Karpas-422 (cell line): ENCODE measurements around the gene KCNK16. TPM values are rescaled to one million over a fixed set of nuclear protein-coding genes. Genes with fewer than 3 reads are reported as not detected.

Experiments used
- DNase-seq: peaks from one replicate; pipeline ENCODE4 v3.0.0-alpha.2; 2015
- H2AFZ ChIP-seq: fragments of 200-600 bp; sonication (generic); 2 replicates; pipeline ENCODE4 v1.6.1; 2014; ENCODE audit warnings: antibody characterized with exemption, low read length, mixed read lengths
- H3K27ac ChIP-seq: fragments of 200-600 bp; sonication (generic); 2 replicates; pipeline ENCODE4 v1.5.1; 2014; ENCODE audit warnings: mild to moderate bottlenecking, low read length, moderate library complexity
- H3K27me3 ChIP-seq: fragments of 200-600 bp; sonication (generic); 2 replicates; pipeline ENCODE4 v1.6.1; 2014; ENCODE audit warnings: low read length, mixed read lengths
- H3K36me3 ChIP-seq: fragments of 200-600 bp; sonication (generic); 2 replicates; pipeline ENCODE4 v1.6.1; 2014; ENCODE audit warnings: low read length, mixed read lengths; ENCODE audit not compliant: insufficient read depth
- H3K4me1 ChIP-seq: fragments of 200-600 bp; sonication (generic); 2 replicates; pipeline ENCODE4 v1.6.1; 2014; ENCODE audit warnings: mild to moderate bottlenecking, low read length, mixed read lengths
- H3K4me2 ChIP-seq: fragments of 200-600 bp; sonication (generic); 2 replicates; pipeline ENCODE4 v1.6.1; 2014; ENCODE audit warnings: low read length, low read depth, mild to moderate bottlenecking; ENCODE audit not compliant: poor library complexity, severe bottlenecking
- H3K4me3 ChIP-seq: fragments of 200-600 bp; sonication (generic); 2 replicates; pipeline ENCODE4 v1.5.1; 2014; ENCODE audit warnings: mild to moderate bottlenecking, antibody characterized with exemption, low read length, mixed read lengths
- H3K79me2 ChIP-seq: fragments of 200-600 bp; sonication (generic); 2 replicates; pipeline ENCODE4 v1.6.1; 2014; ENCODE audit warnings: mild to moderate bottlenecking, low read length, mixed read lengths
- H3K9ac ChIP-seq: fragments of 200-600 bp; sonication (generic); 2 replicates; pipeline ENCODE4 v1.6.0; 2014; ENCODE audit warnings: low read length
- H3K9me2 ChIP-seq: fragments of 200-600 bp; sonication (generic), shearing (Covaris generic); replicated peaks from 2 replicates; pipeline ENCODE4 v1.6.0; 2014; ENCODE audit warnings: mild to moderate bottlenecking, low read length, moderate library complexity; ENCODE audit not compliant: insufficient read depth
- H3K9me3 ChIP-seq: fragments of 300-700, 200-600 bp; sonication (generic); 2 replicates; pipeline ENCODE4 v1.6.1; 2014; ENCODE audit warnings: low read length, mixed read lengths
- H4K20me1 ChIP-seq: fragments of 200-600 bp; sonication (generic); 2 replicates; pipeline ENCODE4 v1.6.1; 2014; ENCODE audit warnings: mild to moderate bottlenecking, antibody characterized with exemption, low read length, low read depth; ENCODE audit not compliant: insufficient read depth
- total RNA-seq: library from RNA; depleted of rRNA; stranded (reverse); fragments of >200 nt; shearing (Covaris generic); gene quantifications from 2 replicates; pipeline ENCODE4 v1.2.3, GENCODE V29; 2014; ENCODE audit warnings: low replicate concordance; rRNA removed

KCNK16 gene
- total RNA-seq, 1 experiment from 2014 or later = not detected

DNA sequence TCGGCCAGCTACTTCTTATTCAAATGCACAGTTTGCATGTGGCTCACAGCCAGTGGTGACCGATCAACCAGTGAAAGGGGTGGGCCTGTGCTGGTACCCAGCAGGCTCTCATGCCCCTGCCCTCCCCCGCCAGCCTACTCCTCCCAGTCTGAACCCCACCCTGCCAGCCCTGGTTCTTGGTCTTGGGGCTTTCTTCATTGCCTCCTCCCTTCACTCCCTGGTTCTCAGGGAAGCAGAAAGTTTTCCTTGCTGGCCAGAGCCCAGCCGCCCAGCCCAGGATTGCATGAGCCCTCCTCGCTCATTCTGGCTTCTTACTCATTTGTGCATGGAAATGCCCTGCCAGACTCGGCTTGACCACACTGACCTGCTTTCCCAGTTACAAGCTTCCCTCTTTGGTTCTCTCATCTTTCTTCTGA lies 49.1 kb downstream of the KCNK16 start:
- Histone ChIP-seq H3K4me2 (no peak overlapping the region), H3K27ac (no peak overlapping the region)

GRCh38 chr6:39269961-39270360 lies 52.5 kb downstream of the KCNK16 start:
- Histone ChIP-seq H3K4me2 (no peak overlapping the region), H3K27ac (no peak overlapping the region), H3K9ac (no peak overlapping the region), H4K20me1 (no peaks in the 10 kb centered on the region), H3K4me1 (peaks cover 5% of the 10 kb centered on the region), H3K79me2 (no peaks in the 10 kb centered on the region), H2AFZ (no peak overlapping the region), H3K36me3 (no peaks in the 10 kb centered on the region), H3K4me3 (no peak overlapping the region), H3K9me3 (no peaks in the 10 kb centered on the region), H3K27me3 (no peaks in the 10 kb centered on the region), H3K9me2 (no peaks in the 10 kb centered on the region)
- no peak for DNase-seq

More for the DNA sequence above, 49.1 kb downstream of the KCNK16 start:
- H3K9me3 ChIP-seq = no peaks in the 10 kb centered on the region
- H3K4me1 ChIP-seq = peaks cover 5% of the 10 kb centered on the region
- H3K9me2 ChIP-seq = no peaks in the 10 kb centered on the region
- H4K20me1 ChIP-seq = no peaks in the 10 kb centered on the region
- H3K9ac ChIP-seq = no peak overlapping the region
- H3K36me3 ChIP-seq = no peaks in the 10 kb centered on the region
- no peaks in the 10 kb centered on the region for H3K27me3 ChIP-seq
- H2AFZ ChIP-seq = no peak overlapping the region
- no peak overlapping the region for H3K4me3 ChIP-seq
- no peak for DNase-seq
- no peaks in the 10 kb centered on the region for H3K79me2 ChIP-seq

- Histone ChIP-seq H3K4me3 (no peak overlapping the region), H3K9ac (no peak overlapping the region), H3K27me3 (no peaks in the 10 kb centered on the region), H3K9me3 (no peaks in the 10 kb centered on the region), H4K20me1 (no peaks in the 10 kb centered on the region), H3K79me2 (no peaks in the 10 kb centered on the region), H3K36me3 (no peaks in the 10 kb centered on the region), H2AFZ (no peak overlapping the region), H3K9me2 (no peaks in the 10 kb centered on the region), H3K27ac (no peak overlapping the region), H3K4me1 (peaks cover 5% of the 10 kb centered on the region), H3K4me2 (no peak overlapping the region)
- DNase-seq = no peak
These were observed 53.8 kb downstream of the KCNK16 start for GRCh38 chr6:39268721-39269120.

DNA sequence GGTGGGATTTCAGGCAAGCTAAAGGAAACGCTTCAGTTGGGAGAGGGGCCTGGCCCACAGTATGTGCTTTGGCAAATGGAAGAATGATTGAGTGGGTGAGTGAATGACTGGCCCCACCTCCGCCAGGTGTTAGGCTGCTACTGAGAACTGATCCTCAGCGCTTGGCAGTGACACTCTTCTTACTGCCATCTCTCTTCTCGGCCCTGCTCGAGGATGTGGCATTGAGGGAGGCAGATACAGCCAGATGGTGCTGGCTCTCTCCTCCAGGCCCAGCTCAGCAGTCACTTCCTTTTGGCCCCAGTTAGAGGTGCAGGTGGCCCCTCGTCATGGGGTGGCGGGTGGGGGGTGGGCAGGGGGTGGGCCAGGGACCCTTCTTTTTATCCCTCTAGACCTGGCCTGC lies 54.3 kb downstream of the KCNK16 start:
- H3K4me3 ChIP-seq = no peak overlapping the region
- peaks cover 2% of the 10 kb centered on the region for H3K4me1 ChIP-seq
- no peaks in the 10 kb centered on the region for H3K9me3 ChIP-seq
- H3K27me3 ChIP-seq = no peaks in the 10 kb centered on the region
- no peaks in the 10 kb centered on the region for H3K9me2 ChIP-seq
- no peak overlapping the region for H3K27ac ChIP-seq
- no peaks in the 10 kb centered on the region for H4K20me1 ChIP-seq
- H2AFZ ChIP-seq = no peak overlapping the region
- no peak overlapping the region for H3K9ac ChIP-seq
- no peak for DNase-seq
- H3K4me2 ChIP-seq = no peak overlapping the region
- H3K79me2 ChIP-seq = no peaks in the 10 kb centered on the region
- H3K36me3 ChIP-seq = no peaks in the 10 kb centered on the region

GRCh38 chr6:39266782-39267355 lies 55.6 kb downstream of the KCNK16 start:
- no peaks in the 10 kb centered on the region for H3K9me2 ChIP-seq
- H3K4me1 ChIP-seq = no peaks in the 10 kb centered on the region
- no peaks in the 10 kb centered on the region for H3K79me2 ChIP-seq
- no peaks in the 10 kb centered on the region for H3K9me3 ChIP-seq
- no peak overlapping the region for H3K27ac ChIP-seq
- DNase-seq = no peak
- no peaks in the 10 kb centered on the region for H4K20me1 ChIP-seq
- no peak overlapping the region for H3K4me3 ChIP-seq
- no peaks in the 10 kb centered on the region for H3K27me3 ChIP-seq
- no peak overlapping the region for H2AFZ ChIP-seq
- H3K9ac ChIP-seq = no peak overlapping the region
- no peak overlapping the region for H3K4me2 ChIP-seq
- H3K36me3 ChIP-seq = no peaks in the 10 kb centered on the region

DNA sequence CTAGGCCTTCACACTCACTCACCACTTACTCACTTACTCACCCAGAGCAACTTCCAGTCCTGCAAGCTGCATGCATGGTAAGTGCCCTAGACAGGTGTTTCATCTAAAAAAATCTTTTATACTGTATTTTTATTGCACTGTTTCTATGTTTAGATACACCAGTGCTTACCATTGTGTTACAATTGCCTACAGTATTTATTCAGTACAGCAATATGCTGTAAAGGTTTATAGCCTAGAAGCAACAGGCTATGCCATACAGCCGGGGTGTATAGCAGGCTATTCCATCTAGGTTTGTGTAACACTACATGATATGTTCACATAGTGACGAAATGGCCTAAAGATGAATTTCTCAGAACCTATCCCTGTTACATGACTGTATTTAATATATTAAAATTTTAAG lies 56.1 kb downstream of the KCNK16 start:
- Histone ChIP-seq H3K27me3 (no peaks in the 10 kb centered on the region), H3K9ac (no peak overlapping the region), H3K79me2 (no peaks in the 10 kb centered on the region), H3K27ac (no peak overlapping the region), H3K4me3 (no peak overlapping the region), H3K9me3 (no peaks in the 10 kb centered on the region), H2AFZ (no peak overlapping the region), H3K9me2 (no peaks in the 10 kb centered on the region), H3K4me2 (no peak overlapping the region), H4K20me1 (no peaks in the 10 kb centered on the region), H3K36me3 (no peaks in the 10 kb centered on the region), H3K4me1 (no peaks in the 10 kb centered on the region)
- no peak for DNase-seq

Other genes starting within 250 kb of the KCNK16 start
- gene SAYSD1, start 207.5 kb downstream of the KCNK16 start, total RNA-seq = 11.7 and 15.3 TPM in 2 replicates
- not detected in 2 replicates for gene KCNK5, start 93.2 kb downstream of the KCNK16 start, total RNA-seq
- not detected in 2 replicates for gene KCNK17, start 8.3 kb downstream of the KCNK16 start, total RNA-seq